ENCODE results near the gene KRTAP5-5. TPM values are rescaled to one million over a fixed set of nuclear protein-coding genes. Genes with fewer than 3 reads are reported as not detected.
"Not testable (repeated sequence)": the region's sequence is repeated elsewhere in the genome, so short reads cannot be mapped to it uniquely, and the experiment has no call there.

Gene KRTAP5-5
- total and polyA plus RNA-seq, 12 donors, result not detected

DNA sequence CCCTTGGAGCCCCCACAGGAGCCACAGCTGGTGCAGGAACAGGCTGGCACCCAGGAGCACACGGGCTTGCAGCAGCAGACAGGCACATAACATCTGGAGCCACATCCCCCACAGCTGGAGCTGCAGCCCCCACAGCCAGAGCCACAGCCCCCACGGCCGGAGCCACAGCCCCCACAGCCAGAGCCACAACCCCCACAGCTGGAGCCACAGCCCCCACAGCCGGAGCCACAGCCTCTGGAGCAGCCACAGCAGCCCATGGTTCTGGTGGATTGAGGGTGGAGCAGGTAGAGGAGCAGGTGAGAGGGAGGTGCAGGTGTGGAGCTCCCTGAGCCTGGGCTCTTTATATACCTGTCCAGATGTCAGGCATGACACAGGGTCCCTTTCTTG lies 31.6 kb upstream of the KRTAP5-5 start, which contains the start of gene KRTAP5-2:
Gene KRTAP5-2 (minus strand): TSS at position 301 of the 387 bp plus-strand sequence. CDS start 44 bp downstream, at position 257.
- Histone ChIP-seq H3K27ac (no peak within 1 kb of the TSS), H3K27me3 (peaks cover 0 to 18% (median 3%) of the 10 kb centered on the region in 7 donors), H3K4me3 (no peak within 1 kb of the TSS), H3K4me1 (peaks cover 0 to 18% (median 0%) of the 10 kb centered on the region in 9 donors), H3K9me3 (no peaks in the 10 kb centered on the region), H3K36me3 (no peaks in the 10 kb centered on the region)
- TF ChIP-seq, protein P1, sequence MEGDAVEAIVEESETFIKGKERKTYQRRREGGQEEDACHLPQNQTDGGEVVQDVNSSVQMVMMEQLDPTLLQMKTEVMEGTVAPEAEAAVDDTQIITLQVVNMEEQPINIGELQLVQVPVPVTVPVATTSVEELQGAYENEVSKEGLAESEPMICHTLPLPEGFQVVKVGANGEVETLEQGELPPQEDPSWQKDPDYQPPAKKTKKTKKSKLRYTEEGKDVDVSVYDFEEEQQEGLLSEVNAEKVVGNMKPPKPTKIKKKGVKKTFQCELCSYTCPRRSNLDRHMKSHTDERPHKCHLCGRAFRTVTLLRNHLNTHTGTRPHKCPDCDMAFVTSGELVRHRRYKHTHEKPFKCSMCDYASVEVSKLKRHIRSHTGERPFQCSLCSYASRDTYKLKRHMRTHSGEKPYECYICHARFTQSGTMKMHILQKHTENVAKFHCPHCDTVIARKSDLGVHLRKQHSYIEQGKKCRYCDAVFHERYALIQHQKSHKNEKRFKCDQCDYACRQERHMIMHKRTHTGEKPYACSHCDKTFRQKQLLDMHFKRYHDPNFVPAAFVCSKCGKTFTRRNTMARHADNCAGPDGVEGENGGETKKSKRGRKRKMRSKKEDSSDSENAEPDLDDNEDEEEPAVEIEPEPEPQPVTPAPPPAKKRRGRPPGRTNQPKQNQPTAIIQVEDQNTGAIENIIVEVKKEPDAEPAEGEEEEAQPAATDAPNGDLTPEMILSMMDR (IDR thresholded peaks at IDR 0.05), result no peak
- ATAC-seq, result no peak
- DNase-seq, result no peak
- intact Hi-C loops (cut with DNase I), result no loop called here
- 72 to 84% methylated on average over 4 of the region's 4 CpGs for WGBS, 2 donors

DNA sequence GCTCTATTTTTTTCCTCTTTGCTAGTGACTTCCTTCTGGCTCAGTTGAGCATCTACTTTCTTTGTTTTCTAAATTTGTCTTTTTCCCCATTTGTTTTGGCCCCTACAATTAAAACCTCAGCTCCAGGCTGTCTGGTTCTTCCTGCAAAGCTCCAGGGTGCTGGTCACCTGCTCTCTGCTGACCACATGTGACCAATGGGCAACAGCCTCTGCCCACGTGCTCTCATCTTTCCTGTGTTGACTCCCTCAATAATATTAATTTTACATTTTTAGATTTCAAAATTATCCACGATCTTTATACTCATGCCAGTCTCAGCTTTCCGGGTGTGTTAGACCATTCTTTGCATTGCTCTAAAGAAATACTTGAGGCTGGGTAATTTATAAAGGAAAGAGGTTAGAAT lies 31.2 kb upstream of the KRTAP5-5 start:
- intact Hi-C loops (cut with DNase I); H3K36me3 ChIP-seq; H3K4me3 ChIP-seq; H3K27ac ChIP-seq; ATAC-seq; H3K9me3 ChIP-seq; DNase-seq: not testable (repeated sequence)
- peaks cover 0 to 18% (median 0%) of the 10 kb centered on the region in 9 donors for H3K4me1 ChIP-seq
- 82 to 87% methylated on average over 3 of the region's 3 CpGs for WGBS, 2 donors
- peaks cover 0 to 20% (median 3%) of the 10 kb centered on the region in 7 donors for H3K27me3 ChIP-seq

DNA sequence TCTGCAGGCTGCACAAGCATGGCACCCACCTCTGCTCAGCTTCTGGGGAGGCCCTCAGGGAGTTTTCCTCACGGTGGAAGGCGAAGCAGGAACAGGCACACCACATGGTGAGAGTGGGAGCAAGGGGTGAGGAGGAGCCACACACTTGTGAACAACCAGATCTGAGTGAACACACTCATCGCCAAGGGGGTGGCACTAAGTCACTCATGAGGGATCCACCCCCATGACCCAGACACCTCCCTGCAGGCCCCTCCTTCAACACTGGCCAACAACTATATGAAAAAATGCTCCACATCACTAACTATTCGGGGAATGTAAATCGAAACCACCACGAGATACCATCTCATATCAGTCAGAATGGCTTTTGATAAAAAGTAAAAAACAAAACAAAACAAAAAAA lies 30.8 kb upstream of the KRTAP5-5 start:
- Histone ChIP-seq H3K9me3 (no peaks in the 10 kb centered on the region), H3K4me1 (peaks cover 0 to 18% (median 0%) of the 10 kb centered on the region in 9 donors), H3K36me3 (no peaks in the 10 kb centered on the region), H3K27me3 (peaks cover 0 to 22% (median 3%) of the 10 kb centered on the region in 7 donors), H3K4me3 (no peak overlapping the region), H3K27ac (no peak overlapping the region)
- ATAC-seq (no peak), DNase-seq (no peak)
- 60 to 65% methylated on average over 6 of the region's 6 CpGs for WGBS, 2 donors
- TF ChIP-seq, protein P1 (IDR thresholded peaks at IDR 0.05), result no peak
- intact Hi-C loops (cut with DNase I), result no loop called here

GRCh38 chr11:1600626-1601025 lies 28.9 kb upstream of the KRTAP5-5 start:
- DNase-seq, result no peak
- no peaks in the 10 kb centered on the region for H3K9me3 ChIP-seq
- TF ChIP-seq, protein P1 (IDR thresholded peaks at IDR 0.05), result no peak
- no peak overlapping the region for H3K27ac ChIP-seq
- intact Hi-C loops (cut with DNase I), result no loop called here
- no peaks in the 10 kb centered on the region for H3K36me3 ChIP-seq
- WGBS, 2 donors, result 71 to 80% methylated on average over 5 of the region's 5 CpGs
- H3K27me3 ChIP-seq, result peaks cover 0 to 35% (median 11%) of the 10 kb centered on the region in 7 donors
- peaks cover 0 to 13% (median 0%) of the 10 kb centered on the region in 9 donors for H3K4me1 ChIP-seq
- ATAC-seq, result no peak
- no peak overlapping the region for H3K4me3 ChIP-seq

GRCh38 chr11:1601663-1602062 lies 27.9 kb upstream of the KRTAP5-5 start:
- H3K36me3 ChIP-seq; DNase-seq; intact Hi-C loops (cut with DNase I); H3K4me1 ChIP-seq; H3K4me3 ChIP-seq; H3K27ac ChIP-seq; H3K9me3 ChIP-seq; ATAC-seq: not testable (repeated sequence)
- WGBS, 2 donors, result 68 to 71% methylated on average over 3 of the region's 3 CpGs
- H3K27me3 ChIP-seq, result peaks cover 0 to 44% (median 10%) of the 10 kb centered on the region in 7 donors
